Measurements from ENCODE around the gene ERLIN1. TPM values are rescaled to one million over a fixed set of nuclear protein-coding genes. Genes with fewer than 3 reads are reported as not detected.
A peak's percentile ranks its signal among the peaks of the same experiment; 100 is the strongest.

Gene ERLIN1
- 21.1 TPM for total RNA-seq
- 10 to 100 TPM; 28.5 to 49.4 (median 36.6) TPM for polyA plus RNA-seq (ENCODE audit: insufficient read depth in 1 of 8, insufficient read length in 8 of 8, low replicate concordance in 1 of 8)
- long read RNA-seq, donor 1, partial matches to known transcripts = 0 of 1 reads
- long read RNA-seq, donor 1, other reads (novel, unspliced or antisense) = 0 of 1 reads
- long read RNA-seq, donor 2, partial matches to known transcripts = 0 of 1 reads
- long read RNA-seq, donor 2, other reads (novel, unspliced or antisense) = 0 of 1 reads
- long read RNA-seq, donor 3, full-length matches to known transcripts = 5 of 5 reads
- long read RNA-seq, donor 3, partial matches to known transcripts = 0 of 5 reads
- long read RNA-seq, donor 3, other reads (novel, unspliced or antisense) = 0 of 5 reads
- long read RNA-seq, donor 4, full-length matches to known transcripts = 4 of 4 reads
- long read RNA-seq, donor 4, partial matches to known transcripts = 0 of 4 reads
- long read RNA-seq, donor 4, other reads (novel, unspliced or antisense) = 0 of 4 reads
- long read RNA-seq, donor 5, full-length matches to known transcripts = 12 of 32 reads
- long read RNA-seq, donor 5, partial matches to known transcripts = 15 of 32 reads
- long read RNA-seq, donor 5, other reads (novel, unspliced or antisense) = 5 of 32 reads
- long read RNA-seq, donor 6, partial matches to known transcripts = 0 of 4 reads
- long read RNA-seq, donor 6, other reads (novel, unspliced or antisense) = 0 of 4 reads
- long read RNA-seq, donor 7, full-length matches to known transcripts = 8 of 8 reads
- long read RNA-seq, donor 7, partial matches to known transcripts = 0 of 8 reads
- long read RNA-seq, donor 7, other reads (novel, unspliced or antisense) = 0 of 8 reads
- long read RNA-seq, donor 8, partial matches to known transcripts = 0 of 8 reads
- long read RNA-seq, donor 8, other reads (novel, unspliced or antisense) = 6 of 8 reads
- long read RNA-seq, donor 9, full-length matches to known transcripts = 5 of 5 reads
- long read RNA-seq, donor 9, partial matches to known transcripts = 0 of 5 reads
- long read RNA-seq, donor 9, other reads (novel, unspliced or antisense) = 0 of 5 reads
- long read RNA-seq, donor 10, full-length matches to known transcripts = 10 of 10 reads
- long read RNA-seq, donor 10, partial matches to known transcripts = 0 of 10 reads
- long read RNA-seq, donor 10, other reads (novel, unspliced or antisense) = 0 of 10 reads
- long read RNA-seq, donor 11, partial matches to known transcripts = 0 of 4 reads
- long read RNA-seq, donor 11, other reads (novel, unspliced or antisense) = 0 of 4 reads

- WGBS (ENCODE audit: insufficient coverage) = under 1% methylated on average over 65 of the region's 65 CpGs
- H3K4me3 ChIP-seq (ENCODE audit: low read length) = peak within 1 kb of the TSS; percentile 90
- H3K27ac ChIP-seq (ENCODE audit: low read length) = peak within 1 kb of the TSS; percentile 96
- peak; percentile 98 for DNase-seq
- peaks cover 9% of the 10 kb centered on the region for H3K4me1 ChIP-seq (ENCODE audit: control insufficient read depth, insufficient read depth, low read length)
- H3K9me3 ChIP-seq (replicated peaks; ENCODE audit: control insufficient read depth, low read depth, low read length) = no peaks in the 10 kb centered on the region
- peaks cover 15% of the 10 kb centered on the region for H3K36me3 ChIP-seq (ENCODE audit: control insufficient read depth, insufficient read depth, low read length)
- H3K27me3 ChIP-seq (ENCODE audit: control insufficient read depth, insufficient read depth, low read length) = no peaks in the 10 kb centered on the region
These were observed at the start of gene ERLIN1 for GRCh38 chr10:100185364-100186252. TSS of gene ERLIN1 (minus strand) at chr10:100186029. CDS start at chr10:100185626, 403 bp downstream.

- Histone ChIP-seq H3K36me3 (ENCODE audit: control insufficient read depth, insufficient read depth, low read length) (peaks cover 36% of the 10 kb centered on the region), H3K4me1 (ENCODE audit: control insufficient read depth, insufficient read depth, low read length) (peaks cover 12% of the 10 kb centered on the region), H3K4me3 (ENCODE audit: low read length) (no peak overlapping the region), H3K27ac (ENCODE audit: low read length) (no peak overlapping the region), H3K9me3 (replicated peaks; ENCODE audit: control insufficient read depth, low read depth, low read length) (no peaks in the 10 kb centered on the region), H3K27me3 (ENCODE audit: control insufficient read depth, insufficient read depth, low read length) (no peaks in the 10 kb centered on the region)
- DNase-seq = peak; percentile 30
- WGBS (ENCODE audit: insufficient coverage) = 0% methylated on average over 1 of the region's 2 CpGs
These were observed 46.3 kb upstream of the ERLIN1 start for GRCh38 chr10:100232101-100232500.

- H3K4me3 ChIP-seq (ENCODE audit: low read length) = peak overlapping the region; percentile 97
- H3K27me3 ChIP-seq (ENCODE audit: control insufficient read depth, insufficient read depth, low read length) = no peaks in the 10 kb centered on the region
- H3K9me3 ChIP-seq (replicated peaks; ENCODE audit: control insufficient read depth, low read depth, low read length) = no peaks in the 10 kb centered on the region
- peak overlapping the region; percentile 82 for H3K27ac ChIP-seq (ENCODE audit: low read length)
- 48% methylated on average over 15 of the region's 21 CpGs for WGBS (ENCODE audit: insufficient coverage)
- DNase-seq = peak; percentile 10
- peaks cover 12% of the 10 kb centered on the region for H3K4me1 ChIP-seq (ENCODE audit: control insufficient read depth, insufficient read depth, low read length)
- H3K36me3 ChIP-seq (ENCODE audit: control insufficient read depth, insufficient read depth, low read length) = peaks cover 19% of the 10 kb centered on the region
These were observed 44.1 kb upstream of the ERLIN1 start for GRCh38 chr10:100229819-100230422.

GRCh38 chr10:100223879-100224278, 38.0 kb upstream of the ERLIN1 start:
- Histone ChIP-seq H3K27me3 (ENCODE audit: control insufficient read depth, insufficient read depth, low read length) (no peaks in the 10 kb centered on the region), H3K27ac (ENCODE audit: low read length) (no peak overlapping the region), H3K4me1 (ENCODE audit: control insufficient read depth, insufficient read depth, low read length) (peaks cover 4% of the 10 kb centered on the region), H3K36me3 (ENCODE audit: control insufficient read depth, insufficient read depth, low read length) (peaks cover 18% of the 10 kb centered on the region), H3K9me3 (replicated peaks; ENCODE audit: control insufficient read depth, low read depth, low read length) (no peaks in the 10 kb centered on the region), H3K4me3 (ENCODE audit: low read length) (no peak overlapping the region)
- 91% methylated on average over 3 of the region's 5 CpGs for WGBS (ENCODE audit: insufficient coverage)
- no peak for DNase-seq

- no peaks in the 10 kb centered on the region for H3K4me1 ChIP-seq (ENCODE audit: control insufficient read depth, insufficient read depth, low read length)
- H3K36me3 ChIP-seq (ENCODE audit: control insufficient read depth, insufficient read depth, low read length) = peaks cover 24% of the 10 kb centered on the region
- no peak overlapping the region for H3K27ac ChIP-seq (ENCODE audit: low read length)
- no peak overlapping the region for H3K4me3 ChIP-seq (ENCODE audit: low read length)
- no peaks in the 10 kb centered on the region for H3K27me3 ChIP-seq (ENCODE audit: control insufficient read depth, insufficient read depth, low read length)
- no peaks in the 10 kb centered on the region for H3K9me3 ChIP-seq (replicated peaks; ENCODE audit: control insufficient read depth, low read depth, low read length)
- WGBS (ENCODE audit: insufficient coverage) = no CpG with 5 or more reads among the region's 2 CpGs
- DNase-seq = no peak
These were observed 36.7 kb upstream of the ERLIN1 start for GRCh38 chr10:100222529-100222928.

GRCh38 chr10:100216006-100216405, 30.2 kb upstream of the ERLIN1 start:
- DNase-seq = no peak
- no peaks in the 10 kb centered on the region for H3K9me3 ChIP-seq (replicated peaks; ENCODE audit: control insufficient read depth, low read depth, low read length)
- H3K27me3 ChIP-seq (ENCODE audit: control insufficient read depth, insufficient read depth, low read length) = no peaks in the 10 kb centered on the region
- H3K4me3 ChIP-seq (ENCODE audit: low read length) = no peak overlapping the region
- H3K36me3 ChIP-seq (ENCODE audit: control insufficient read depth, insufficient read depth, low read length) = peaks cover 34% of the 10 kb centered on the region
- H3K4me1 ChIP-seq (ENCODE audit: control insufficient read depth, insufficient read depth, low read length) = no peaks in the 10 kb centered on the region
- no CpG with 5 or more reads among the region's 2 CpGs for WGBS (ENCODE audit: insufficient coverage)
- H3K27ac ChIP-seq (ENCODE audit: low read length) = no peak overlapping the region

- DNase-seq = no peak
- Histone ChIP-seq H3K4me1 (ENCODE audit: control insufficient read depth, insufficient read depth, low read length) (no peaks in the 10 kb centered on the region), H3K36me3 (ENCODE audit: control insufficient read depth, insufficient read depth, low read length) (peaks cover 24% of the 10 kb centered on the region), H3K27me3 (ENCODE audit: control insufficient read depth, insufficient read depth, low read length) (no peaks in the 10 kb centered on the region), H3K27ac (ENCODE audit: low read length) (no peak overlapping the region), H3K9me3 (replicated peaks; ENCODE audit: control insufficient read depth, low read depth, low read length) (no peaks in the 10 kb centered on the region), H3K4me3 (ENCODE audit: low read length) (no peak overlapping the region)
- 40% methylated on average over 2 of the region's 7 CpGs for WGBS (ENCODE audit: insufficient coverage)
These were observed 23.5 kb upstream of the ERLIN1 start for GRCh38 chr10:100209303-100209702.

GRCh38 chr10:100208276-100208675, 22.4 kb upstream of the ERLIN1 start:
- Histone ChIP-seq H3K4me3 (ENCODE audit: low read length) (no peak overlapping the region), H3K27ac (ENCODE audit: low read length) (no peak overlapping the region), H3K36me3 (ENCODE audit: control insufficient read depth, insufficient read depth, low read length) (peaks cover 24% of the 10 kb centered on the region), H3K27me3 (ENCODE audit: control insufficient read depth, insufficient read depth, low read length) (no peaks in the 10 kb centered on the region), H3K4me1 (ENCODE audit: control insufficient read depth, insufficient read depth, low read length) (no peaks in the 10 kb centered on the region), H3K9me3 (replicated peaks; ENCODE audit: control insufficient read depth, low read depth, low read length) (no peaks in the 10 kb centered on the region)
- 87% methylated on average over 8 of the region's 9 CpGs for WGBS (ENCODE audit: insufficient coverage)
- DNase-seq = no peak

- Histone ChIP-seq H3K27me3 (ENCODE audit: control insufficient read depth, insufficient read depth, low read length) (no peaks in the 10 kb centered on the region), H3K36me3 (ENCODE audit: control insufficient read depth, insufficient read depth, low read length) (peaks cover 16% of the 10 kb centered on the region), H3K4me3 (ENCODE audit: low read length) (no peak overlapping the region), H3K9me3 (replicated peaks; ENCODE audit: control insufficient read depth, low read depth, low read length) (no peaks in the 10 kb centered on the region), H3K27ac (ENCODE audit: low read length) (no peak overlapping the region), H3K4me1 (ENCODE audit: control insufficient read depth, insufficient read depth, low read length) (no peaks in the 10 kb centered on the region)
- no CpG with 5 or more reads among the region's 2 CpGs for WGBS (ENCODE audit: insufficient coverage)
- no peak for DNase-seq
These were observed 18.5 kb upstream of the ERLIN1 start for GRCh38 chr10:100204370-100204769.

Measured in muscle of leg (tissue), 16 donors.